ENCODE results near the gene ATAD1.

ATAD1 gene

GRCh38 chr10:87724789-87725188 is 93.2 kb downstream of the ATAD1 start:
- TF ChIP-seq FOXP2 (optimal IDR thresholded peaks at IDR 0.05; ENCODE audit: control extremely low read depth, extremely low read length, insufficient read depth): no peak
- TF ChIP-seq POLR2AphosphoS5 (IDR thresholded peaks at IDR 0.05; ENCODE audit: borderline replicate concordance, low read depth, low read length): no peak
- no peak for TF ChIP-seq EZH2 (IDR thresholded peaks at IDR 0.05)
- Histone ChIP-seq H3K9ac (ENCODE audit: insufficient read length) (no peak overlapping the region), H3K36me3 (ENCODE audit: insufficient read depth, low read length) (no peaks in the 10 kb centered on the region), H3K9me3 (ENCODE audit: low read depth, low read length) (no peaks in the 10 kb centered on the region), H3K4me3 (no peak overlapping the region), H3K27ac (no peak overlapping the region)
- no peak for DNase-seq (ENCODE audit: low read depth, low spot score)

GRCh38 chr10:87723500-87723899 is 94.5 kb downstream of the ATAD1 start:
- Histone ChIP-seq H3K9me3 (ENCODE audit: low read depth, low read length) (no peaks in the 10 kb centered on the region), H3K4me3 (0 out of 2 replicates have a peak overlapping the region, but pooled peaks have one; percentile 12), H3K9ac (ENCODE audit: insufficient read length) (no peak overlapping the region), H3K36me3 (ENCODE audit: insufficient read depth, low read length) (no peaks in the 10 kb centered on the region), H3K27ac (no peak overlapping the region)
- TF ChIP-seq POLR2AphosphoS5 (IDR thresholded peaks at IDR 0.05; ENCODE audit: borderline replicate concordance, low read depth, low read length) (peak; percentile 33; the same call in 1 of the 2 replicates), FOXP2 (optimal IDR thresholded peaks at IDR 0.05; ENCODE audit: control extremely low read depth, extremely low read length, insufficient read depth) (no peak), EZH2 (IDR thresholded peaks at IDR 0.05) (no peak)
- DNase-seq (ENCODE audit: low read depth, low spot score): peak; percentile 75

GRCh38 chr10:87722716-87723115 is 95.3 kb downstream of the ATAD1 start:
- Histone ChIP-seq H3K9ac (ENCODE audit: insufficient read length) (no peak overlapping the region), H3K27ac (no peak overlapping the region), H3K4me3 (no peak overlapping the region), H3K36me3 (ENCODE audit: insufficient read depth, low read length) (no peaks in the 10 kb centered on the region), H3K9me3 (ENCODE audit: low read depth, low read length) (no peaks in the 10 kb centered on the region)
- DNase-seq (ENCODE audit: low read depth, low spot score): no peak
- no peak for TF ChIP-seq EZH2 (IDR thresholded peaks at IDR 0.05)
- TF ChIP-seq POLR2AphosphoS5 (IDR thresholded peaks at IDR 0.05; ENCODE audit: borderline replicate concordance, low read depth, low read length): no peak
- TF ChIP-seq FOXP2 (optimal IDR thresholded peaks at IDR 0.05; ENCODE audit: control extremely low read depth, extremely low read length, insufficient read depth): no peak

- no peaks in the 10 kb centered on the region for H3K9me3 ChIP-seq (ENCODE audit: low read depth, low read length)
- no peak for DNase-seq (ENCODE audit: low read depth, low spot score)
- H3K36me3 ChIP-seq (ENCODE audit: insufficient read depth, low read length): no peaks in the 10 kb centered on the region
- no peak for TF ChIP-seq POLR2AphosphoS5 (IDR thresholded peaks at IDR 0.05; ENCODE audit: borderline replicate concordance, low read depth, low read length)
- no peak for TF ChIP-seq EZH2 (IDR thresholded peaks at IDR 0.05)
- TF ChIP-seq FOXP2 (optimal IDR thresholded peaks at IDR 0.05; ENCODE audit: control extremely low read depth, extremely low read length, insufficient read depth): no peak
- H3K27ac ChIP-seq: no peak overlapping the region
- H3K4me3 ChIP-seq: no peak overlapping the region
- H3K9ac ChIP-seq (ENCODE audit: insufficient read length): no peak overlapping the region
These were observed 96.2 kb downstream of the ATAD1 start for GRCh38 chr10:87721781-87722180.

GRCh38 chr10:87720665-87721064 is 97.4 kb downstream of the ATAD1 start:
- no peak overlapping the region for H3K9ac ChIP-seq (ENCODE audit: insufficient read length)

GRCh38 chr10:87716348-87716670 is 101.7 kb downstream of the ATAD1 start:
- TF ChIP-seq FOXP2 (optimal IDR thresholded peaks at IDR 0.05; ENCODE audit: control extremely low read depth, extremely low read length, insufficient read depth): no peak
- no peak for TF ChIP-seq EZH2 (IDR thresholded peaks at IDR 0.05)
- no peak for TF ChIP-seq POLR2AphosphoS5 (IDR thresholded peaks at IDR 0.05; ENCODE audit: borderline replicate concordance, low read depth, low read length)
- no peak overlapping the region for H3K9ac ChIP-seq (ENCODE audit: insufficient read length)
- H3K9me3 ChIP-seq (ENCODE audit: low read depth, low read length): no peaks in the 10 kb centered on the region
- no peak for DNase-seq (ENCODE audit: low read depth, low spot score)
- no peak overlapping the region for H3K27ac ChIP-seq
- no peaks in the 10 kb centered on the region for H3K36me3 ChIP-seq (ENCODE audit: insufficient read depth, low read length)
- H3K4me3 ChIP-seq: no peak overlapping the region

More at GRCh38 chr10:87720665-87721064, 97.4 kb downstream of the ATAD1 start:
- DNase-seq (ENCODE audit: low read depth, low spot score): no peak
- Histone ChIP-seq H3K4me3 (no peak overlapping the region), H3K27ac (no peak overlapping the region), H3K9me3 (ENCODE audit: low read depth, low read length) (no peaks in the 10 kb centered on the region), H3K36me3 (ENCODE audit: insufficient read depth, low read length) (no peaks in the 10 kb centered on the region)
- no peak for TF ChIP-seq POLR2AphosphoS5 (IDR thresholded peaks at IDR 0.05; ENCODE audit: borderline replicate concordance, low read depth, low read length)
- no peak for TF ChIP-seq FOXP2 (optimal IDR thresholded peaks at IDR 0.05; ENCODE audit: control extremely low read depth, extremely low read length, insufficient read depth)
- no peak for TF ChIP-seq EZH2 (IDR thresholded peaks at IDR 0.05)

GRCh38 chr10:87715552-87716347 is 102.3 kb downstream of the ATAD1 start:
- no peaks in the 10 kb centered on the region for H3K9me3 ChIP-seq (ENCODE audit: low read depth, low read length)
- no peak overlapping the region for H3K27ac ChIP-seq
- DNase-seq (ENCODE audit: low read depth, low spot score): no peak
- H3K9ac ChIP-seq (ENCODE audit: insufficient read length): no peak overlapping the region
- H3K4me3 ChIP-seq: no peak overlapping the region
- H3K36me3 ChIP-seq (ENCODE audit: insufficient read depth, low read length): no peaks in the 10 kb centered on the region
- no peak for TF ChIP-seq FOXP2 (optimal IDR thresholded peaks at IDR 0.05; ENCODE audit: control extremely low read depth, extremely low read length, insufficient read depth)

- Histone ChIP-seq H3K4me3 (no peak overlapping the region), H3K9me3 (ENCODE audit: low read depth, low read length) (no peaks in the 10 kb centered on the region), H3K9ac (ENCODE audit: insufficient read length) (no peak overlapping the region), H3K36me3 (ENCODE audit: insufficient read depth, low read length) (no peaks in the 10 kb centered on the region), H3K27ac (no peak overlapping the region)
- no peak for TF ChIP-seq POLR2AphosphoS5 (IDR thresholded peaks at IDR 0.05; ENCODE audit: borderline replicate concordance, low read depth, low read length)
- TF ChIP-seq EZH2 (IDR thresholded peaks at IDR 0.05): no peak
- no peak for TF ChIP-seq FOXP2 (optimal IDR thresholded peaks at IDR 0.05; ENCODE audit: control extremely low read depth, extremely low read length, insufficient read depth)
- DNase-seq (ENCODE audit: low read depth, low spot score): no peak
These were observed 104.3 kb downstream of the ATAD1 start for GRCh38 chr10:87713707-87714106.

Measured in SK-N-MC (cell line).